Measurements from ENCODE around the gene RAB36. TPM values are rescaled to one million over a fixed set of nuclear protein-coding genes. Genes with fewer than 3 reads are reported as not detected.

Gene RAB36
- total RNA-seq, 1 experiment from 2014 or later = 1.8 TPM

- TF ChIP-seq FOXP4 (CRISPR knock-in tag; IDR thresholded peaks at IDR 0.05) (no peak), MLX (CRISPR knock-in tag; IDR thresholded peaks at IDR 0.05) (no peak), GTF2I (CRISPR knock-in tag; conservative IDR thresholded peaks at IDR 0.05) (no peak), TP53 (CRISPR knock-in tag; IDR thresholded peaks at IDR 0.05) (no peak), HMGA2 (CRISPR knock-in tag; IDR thresholded peaks at IDR 0.05) (no peak), ETV6 (CRISPR knock-in tag; IDR thresholded peaks at IDR 0.05) (no peak), FOXK1 (CRISPR knock-in tag; IDR thresholded peaks at IDR 0.05) (no peak)
These were observed 48.6 kb downstream of the RAB36 start (continued) for GRCh38 chr22:23193882-23194281.

- TF ChIP-seq TCF7 (CRISPR knock-in tag; IDR thresholded peaks at IDR 0.05; ENCODE audit: low read depth) = no peak
- TF ChIP-seq ATF3 (CRISPR knock-in tag; conservative IDR thresholded peaks at IDR 0.05) = no peak
- TF ChIP-seq FOXP4 (CRISPR knock-in tag; IDR thresholded peaks at IDR 0.05) = no peak
- TF ChIP-seq ELF4 (CRISPR knock-in tag; IDR thresholded peaks at IDR 0.05; ENCODE audit: low read depth) = no peak
- TF ChIP-seq ZSCAN18 (CRISPR knock-in tag; IDR thresholded peaks at IDR 0.05) = no peak
- TF ChIP-seq ZNF423 (CRISPR knock-in tag; IDR thresholded peaks at IDR 0.05) = no peak
- no peak for TF ChIP-seq E2F5 (CRISPR knock-in tag; IDR thresholded peaks at IDR 0.05)
- no peak for TF ChIP-seq ZNF281 (CRISPR knock-in tag; IDR thresholded peaks at IDR 0.05)
- peaks cover 11% of the 10 kb centered on the region; the same call in 1 of the 2 replicates for H3K36me3 Mint-ChIP-seq
- ChIA-PET POLR2A (no interaction called here), CTCF (no interaction called here)
- H3K4me1 Mint-ChIP-seq = peaks cover 67% of the 10 kb centered on the region
- DNase-seq (ENCODE audit: low spot score) (no peak), ATAC-seq (no peak)
- H3K27me3 Mint-ChIP-seq (ENCODE audit: low read depth) = no peaks in the 10 kb centered on the region
- H3K27ac Mint-ChIP-seq = peak overlapping the region; percentile 91
- no peak overlapping the region for H3K4me3 Mint-ChIP-seq
- no peaks in the 10 kb centered on the region for H3K9me3 Mint-ChIP-seq
These were observed 50.9 kb downstream of the RAB36 start for GRCh38 chr22:23196165-23196564.
